OCI-LY7 (cell line): ENCODE results near the gene TECR. TPM values are rescaled to one million over a fixed set of nuclear protein-coding genes. Genes with fewer than 3 reads are reported as not detected.

Experiments used
- BruUV-seq: library from RNA; stranded (reverse); fragments of 400-500 nt; replicated peaks from 2 replicates; lab custom pipeline; 2021; lab: Mats Ljungman, UMichigan
- CTCF ChIA-PET: fragments of 300-600 bp; sonication (Branson Sonifier 250); formaldehyde crosslinking; loops from one replicate; lab custom pipeline; 2022; ENCODE audit warnings: antibody characterized with exemption; ENCODE audit not compliant: unreplicated experiment; lab: Charles Lee
- POLR2A ChIA-PET: fragments of 300-600 bp; sonication (Branson Sonifier 250); formaldehyde crosslinking; loops from one replicate; lab custom pipeline; 2022; ENCODE audit warnings: antibody characterized with exemption; lab: Charles Lee
- DNase-seq: peaks from one replicate; pipeline ENCODE4 v3.0.0-alpha.2; 2015; ENCODE audit warnings: low spot score
- H2AFZ ChIP-seq: fragments of 200-600 bp; sonication (generic), shearing (Covaris generic); 2 replicates; pipeline ENCODE4 v1.6.1; 2014; ENCODE audit warnings: mild to moderate bottlenecking, antibody characterized with exemption, low read length, moderate library complexity
- H3K27ac ChIP-seq: fragments of 200-600 bp; sonication (generic); 2 replicates; pipeline ENCODE4 v1.5.1; 2014; ENCODE audit warnings: mixed run types, low read depth, mild to moderate bottlenecking, moderate library complexity, low read length, inconsistent platforms; ENCODE audit not compliant: poor library complexity, severe bottlenecking
- H3K36me3 ChIP-seq: fragments of 200-600 bp; sonication (generic); 2 replicates; pipeline ENCODE4 v1.6.1; 2014; ENCODE audit warnings: mild to moderate bottlenecking, antibody characterized with exemption, low read length, moderate library complexity, mixed read lengths; ENCODE audit not compliant: insufficient read depth
- H3K4me1 ChIP-seq: fragments of 200-600 bp; sonication (generic); 2 replicates; pipeline ENCODE4 v1.5.1; 2014; ENCODE audit warnings: mild to moderate bottlenecking, low read length; ENCODE audit not compliant: insufficient read depth, poor library complexity, severe bottlenecking
- H3K4me2 ChIP-seq: fragments of 200-600 bp; sonication (generic); 2 replicates; pipeline ENCODE4 v1.6.1; 2014; ENCODE audit warnings: mild to moderate bottlenecking, low read length
- H3K4me3 ChIP-seq: fragments of 200-600 bp; sonication (generic); 2 replicates; pipeline ENCODE4 v1.5.1; 2014; ENCODE audit warnings: mild to moderate bottlenecking, low read depth, low read length; ENCODE audit not compliant: poor library complexity, severe bottlenecking
- H3K79me2 ChIP-seq: fragments of 200-600 bp; sonication (generic); 2 replicates; pipeline ENCODE4 v1.6.1; 2016; ENCODE audit warnings: low read depth, mild to moderate bottlenecking, low read length, moderate library complexity, mixed read lengths; ENCODE audit not compliant: insufficient read depth
- H3K9me2 ChIP-seq: fragments of 200-600 bp; sonication (generic); 2 replicates; pipeline ENCODE4 v1.6.1; 2016; ENCODE audit warnings: mild to moderate bottlenecking, low read length, mixed read lengths; ENCODE audit not compliant: insufficient read depth
- H3K9me3 ChIP-seq: fragments of 200-600 bp; sonication (generic); 2 replicates; pipeline ENCODE4 v1.6.1; 2014; ENCODE audit warnings: mild to moderate bottlenecking, mixed run types, low read length, mixed read lengths
- H4K20me1 ChIP-seq: fragments of 200-600 bp; sonication (generic); 2 replicates; pipeline ENCODE4 v1.6.1; 2014; ENCODE audit warnings: mild to moderate bottlenecking, antibody characterized with exemption, low read length, moderate library complexity, mixed read lengths; ENCODE audit not compliant: insufficient read depth
- EZH2phosphoT487 ChIP-seq: fragments of 200-600 bp; sonication (generic); IDR thresholded peaks from 2 replicates; pipeline ENCODE4 v1.6.1; 2018; ENCODE audit warnings: low read depth, borderline replicate concordance, mild to moderate bottlenecking, mixed run types, antibody characterized with exemption, low read length, moderate library complexity, mixed read lengths
- intact Hi-C: fragments of 100-400 bp; cut with micrococcal nuclease; formaldehyde crosslinking; loops from one replicate; pipeline ENCODE4 v1.10.0; 2022; ENCODE audit not compliant: unreplicated experiment
- total RNA-seq, 2 experiments: library from RNA; depleted of rRNA in 1 of 2; stranded (reverse); fragments of >200 nt in 1 of 2; shearing (Covaris generic) in 1 of 2; gene quantifications; 2 replicates each; pipeline ENCODE4 v1.2.3, GENCODE V29; 2014 to 2022
- TF ChIP-seq, protein P1 (sequence below): fragments of 200-600 bp; sonication (generic); conservative IDR thresholded peaks from 2 replicates; pipeline ENCODE4 v1.5.1; 2014; ENCODE audit warnings: mild to moderate bottlenecking, antibody characterized with exemption, low read length, moderate library complexity, mixed read lengths

TECR gene
- total RNA-seq, 2 experiments from 2014 or later = 81.4 to 128 TPM

DNA sequence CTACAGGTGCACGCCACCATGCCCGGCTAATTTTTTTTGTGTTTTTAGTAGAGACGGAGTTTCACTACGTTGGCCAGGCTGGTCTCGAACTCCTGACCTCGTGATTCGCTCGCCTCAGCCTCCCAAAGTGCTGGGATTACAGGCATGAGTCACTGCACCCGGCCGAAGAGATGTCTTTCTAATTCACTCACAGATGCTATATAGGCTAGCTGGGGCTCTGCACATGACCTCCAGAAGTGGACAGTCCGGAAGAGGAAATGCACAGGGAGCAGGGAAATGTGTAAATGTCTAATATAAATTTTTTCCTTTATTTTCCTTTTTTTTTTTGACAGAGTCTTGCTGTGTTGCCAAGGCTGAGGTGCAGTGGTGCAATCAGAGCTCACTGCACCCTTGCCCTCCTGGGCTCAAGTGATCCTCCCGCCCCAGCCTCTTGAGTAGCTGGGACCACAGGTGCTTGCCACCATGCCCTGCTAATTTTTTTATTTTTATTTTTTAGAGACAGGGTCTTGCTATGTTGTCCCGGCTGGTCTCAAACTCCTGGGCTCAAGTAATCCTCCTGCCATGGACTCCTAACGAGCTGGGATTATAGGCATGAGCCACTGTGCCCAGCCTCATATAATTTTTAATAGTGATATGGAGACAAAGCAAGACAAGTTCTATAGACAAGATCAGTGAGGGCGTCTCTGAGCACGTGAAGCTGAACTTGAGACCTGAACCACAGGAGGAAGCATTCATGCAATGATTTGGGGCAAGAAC is 41.8 kb upstream of the TECR start:
- BruUV-seq = no TSS peak
- TF ChIP-seq EZH2phosphoT487 = no peak
- TF ChIP-seq, protein P1, sequence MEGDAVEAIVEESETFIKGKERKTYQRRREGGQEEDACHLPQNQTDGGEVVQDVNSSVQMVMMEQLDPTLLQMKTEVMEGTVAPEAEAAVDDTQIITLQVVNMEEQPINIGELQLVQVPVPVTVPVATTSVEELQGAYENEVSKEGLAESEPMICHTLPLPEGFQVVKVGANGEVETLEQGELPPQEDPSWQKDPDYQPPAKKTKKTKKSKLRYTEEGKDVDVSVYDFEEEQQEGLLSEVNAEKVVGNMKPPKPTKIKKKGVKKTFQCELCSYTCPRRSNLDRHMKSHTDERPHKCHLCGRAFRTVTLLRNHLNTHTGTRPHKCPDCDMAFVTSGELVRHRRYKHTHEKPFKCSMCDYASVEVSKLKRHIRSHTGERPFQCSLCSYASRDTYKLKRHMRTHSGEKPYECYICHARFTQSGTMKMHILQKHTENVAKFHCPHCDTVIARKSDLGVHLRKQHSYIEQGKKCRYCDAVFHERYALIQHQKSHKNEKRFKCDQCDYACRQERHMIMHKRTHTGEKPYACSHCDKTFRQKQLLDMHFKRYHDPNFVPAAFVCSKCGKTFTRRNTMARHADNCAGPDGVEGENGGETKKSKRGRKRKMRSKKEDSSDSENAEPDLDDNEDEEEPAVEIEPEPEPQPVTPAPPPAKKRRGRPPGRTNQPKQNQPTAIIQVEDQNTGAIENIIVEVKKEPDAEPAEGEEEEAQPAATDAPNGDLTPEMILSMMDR = no peak

GRCh38 chr19:14492756-14493337 is 36.5 kb upstream of the TECR start:
- H3K9me3 ChIP-seq = no peaks in the 10 kb centered on the region
- DNase-seq = no peak
- CTCF ChIA-PET = no interaction called here
- no peak overlapping the region for H2AFZ ChIP-seq
- no peaks in the 10 kb centered on the region for H3K79me2 ChIP-seq
- TF ChIP-seq EZH2phosphoT487 = no peak
- TF ChIP-seq, protein P1 = no peak
- H3K4me2 ChIP-seq = no peak overlapping the region
- H3K27ac ChIP-seq = no peak overlapping the region
- H4K20me1 ChIP-seq = no peaks in the 10 kb centered on the region
- POLR2A ChIA-PET = no interaction called here
- H3K9me2 ChIP-seq = no peaks in the 10 kb centered on the region
- no peak overlapping the region for H3K4me3 ChIP-seq
- no peaks in the 10 kb centered on the region for H3K36me3 ChIP-seq
- intact Hi-C loops = no loop called here
- BruUV-seq = no TSS peak
- H3K4me1 ChIP-seq = peaks cover 19% of the 10 kb centered on the region

More for the DNA sequence above, 41.8 kb upstream of the TECR start:
- H3K4me3 ChIP-seq = no peak overlapping the region
- no peaks in the 10 kb centered on the region for H3K9me2 ChIP-seq
- ChIA-PET POLR2A (interaction anchor here (0.5 to 0.9 kb wide), 2 partner anchors 16 to 38 kb away, joined by 3 to 4 read pairs; no protein-coding TSS in a partner anchor), CTCF (no interaction called here)
- H3K9me3 ChIP-seq = no peaks in the 10 kb centered on the region
- H2AFZ ChIP-seq = no peak overlapping the region
- no peaks in the 10 kb centered on the region for H4K20me1 ChIP-seq
- H3K4me2 ChIP-seq = no peak overlapping the region
- H3K36me3 ChIP-seq = no peaks in the 10 kb centered on the region
- H3K79me2 ChIP-seq = no peaks in the 10 kb centered on the region
- peaks cover 4% of the 10 kb centered on the region for H3K4me1 ChIP-seq
- intact Hi-C loops = loop anchor here (10.0 kb wide), 2 partner anchors 123 to 283 kb away; partner anchors contain the start of gene ADGRL1
- H3K27ac ChIP-seq = no peak overlapping the region
- no peak for DNase-seq

DNA sequence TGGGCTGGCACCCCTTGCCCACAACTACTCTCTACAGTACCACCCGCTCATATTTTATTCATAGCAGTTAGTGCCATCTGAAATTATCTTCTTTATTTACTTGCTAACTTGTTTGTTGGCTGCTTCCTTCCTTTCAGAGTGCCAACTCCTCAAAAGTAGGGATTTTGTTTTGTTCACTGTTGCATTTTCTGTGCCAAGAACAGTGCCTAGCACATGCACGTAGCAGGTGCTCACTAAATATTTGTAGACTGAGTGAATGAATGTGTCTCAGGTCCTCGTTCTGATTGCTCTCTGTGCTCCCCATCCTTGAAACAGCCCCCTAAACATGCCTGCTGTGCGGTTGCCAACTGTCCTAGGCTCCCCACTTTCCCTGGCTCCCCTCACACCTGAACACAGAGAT is 35.0 kb upstream of the TECR start:
- Histone ChIP-seq H3K9me2 (no peaks in the 10 kb centered on the region), H3K4me3 (no peak overlapping the region), H3K27ac (no peak overlapping the region), H4K20me1 (no peaks in the 10 kb centered on the region), H3K4me1 (peaks cover 19% of the 10 kb centered on the region), H3K9me3 (no peaks in the 10 kb centered on the region), H3K4me2 (peak overlapping the region; percentile 100; the same call in 1 of the 2 replicates), H3K79me2 (no peaks in the 10 kb centered on the region), H2AFZ (no peak overlapping the region), H3K36me3 (no peaks in the 10 kb centered on the region)
- ChIA-PET CTCF (no interaction called here), POLR2A (interaction anchor here (1.4 kb wide), 1 partner anchor 15 kb away, joined by 3 read pairs; no protein-coding TSS in a partner anchor)
- no peak for TF ChIP-seq EZH2phosphoT487
- TF ChIP-seq, protein P1 = no peak
- BruUV-seq = no TSS peak
- intact Hi-C loops = no loop called here
- no peak for DNase-seq
